ENCODE results near the gene PSMD5.

PSMD5 gene

GRCh38 chr9:120842685-120843485 is at the start of gene PSMD5:
Gene PSMD5 (minus strand): TSS chr9:120842922. CDS start chr9:120842909, 13 bp downstream.
- peak; percentile 88 to 96 for DNase-seq (ENCODE audit: low read depth in 2 of 2)

- DNase-seq (ENCODE audit: low read depth in 2 of 2), result no peak
Observed at GRCh38 chr9:120891884-120892747, 49.4 kb upstream of the PSMD5 start.

DNA sequence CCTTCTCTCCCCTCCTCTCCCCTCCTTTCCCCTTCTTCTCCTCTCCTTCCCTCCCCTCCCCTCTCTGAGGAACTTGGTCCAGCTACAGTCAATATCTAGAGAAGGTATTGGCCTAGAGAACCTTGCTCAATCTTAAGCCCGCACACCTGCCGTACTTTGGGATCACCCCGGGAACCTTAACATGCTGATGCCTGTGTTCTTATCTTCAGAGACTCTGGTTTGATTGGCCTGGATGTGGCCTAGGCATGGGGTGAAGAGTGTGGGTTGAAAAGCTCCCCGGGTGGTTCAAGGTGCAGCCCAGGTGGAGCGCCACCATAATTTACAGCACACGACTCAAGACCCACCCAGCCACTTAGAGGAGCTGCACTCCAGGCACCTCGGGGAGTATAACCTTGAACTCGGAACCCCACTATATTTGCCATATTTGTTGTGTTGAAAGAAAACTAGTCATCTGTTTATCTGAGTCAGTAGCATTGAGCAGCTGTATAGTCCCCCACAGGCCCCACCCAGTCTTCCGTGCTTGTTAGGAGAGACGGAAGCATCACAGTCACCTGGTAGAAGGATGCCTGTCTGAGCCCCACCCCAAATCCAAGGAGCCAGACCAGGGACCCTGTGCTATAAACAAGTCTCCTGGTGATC is 48.6 kb upstream of the PSMD5 start:
- peak in 1 of 2 experiments; percentile 62 for DNase-seq (ENCODE audit: low read depth in 2 of 2)

DNA sequence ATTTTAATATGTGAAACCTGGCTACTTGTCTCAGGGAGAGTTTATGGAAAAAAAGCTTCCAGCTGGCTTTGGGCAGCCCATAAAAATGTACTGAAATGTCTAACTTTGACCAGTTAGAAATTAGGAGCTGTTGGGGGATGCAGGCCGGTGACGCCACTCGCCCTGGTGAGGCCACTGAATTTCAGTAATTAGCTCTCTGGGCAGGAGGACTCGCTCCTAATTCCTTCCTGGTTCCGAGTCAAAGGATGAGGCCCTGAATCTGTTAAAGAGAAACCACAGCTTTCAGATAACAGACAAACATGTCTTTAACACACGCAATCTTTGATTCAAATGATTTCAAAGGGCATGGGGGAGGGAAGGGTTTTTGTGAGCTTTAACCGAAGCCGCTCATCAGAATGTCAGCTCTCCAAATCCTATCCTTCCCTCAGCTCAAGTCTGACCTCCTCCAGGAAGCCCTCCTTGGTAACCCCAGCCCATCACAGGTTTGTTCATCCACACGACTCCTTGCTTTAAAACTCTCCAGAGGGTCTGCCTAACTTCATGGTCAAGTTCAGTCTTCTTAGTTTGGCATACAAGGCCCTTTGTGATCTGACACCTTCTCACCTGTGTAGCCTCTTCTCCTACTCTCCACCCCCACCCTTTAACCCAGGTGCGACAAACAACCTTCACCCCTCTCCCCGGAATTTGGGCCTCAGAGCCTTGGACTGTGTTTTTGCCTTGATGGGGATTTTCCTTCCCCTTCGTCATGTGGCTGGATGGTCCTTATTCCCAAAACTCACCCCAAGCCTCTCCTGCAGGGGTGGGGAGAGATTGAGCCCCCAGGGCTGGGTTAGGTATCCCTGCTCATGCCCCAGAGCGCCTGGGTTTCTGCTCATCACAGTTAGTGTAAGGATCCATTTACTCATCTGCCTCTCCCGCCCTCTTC is 47.9 kb upstream of the PSMD5 start:
- no peak for DNase-seq (ENCODE audit: low read depth in 2 of 2)

DNA sequence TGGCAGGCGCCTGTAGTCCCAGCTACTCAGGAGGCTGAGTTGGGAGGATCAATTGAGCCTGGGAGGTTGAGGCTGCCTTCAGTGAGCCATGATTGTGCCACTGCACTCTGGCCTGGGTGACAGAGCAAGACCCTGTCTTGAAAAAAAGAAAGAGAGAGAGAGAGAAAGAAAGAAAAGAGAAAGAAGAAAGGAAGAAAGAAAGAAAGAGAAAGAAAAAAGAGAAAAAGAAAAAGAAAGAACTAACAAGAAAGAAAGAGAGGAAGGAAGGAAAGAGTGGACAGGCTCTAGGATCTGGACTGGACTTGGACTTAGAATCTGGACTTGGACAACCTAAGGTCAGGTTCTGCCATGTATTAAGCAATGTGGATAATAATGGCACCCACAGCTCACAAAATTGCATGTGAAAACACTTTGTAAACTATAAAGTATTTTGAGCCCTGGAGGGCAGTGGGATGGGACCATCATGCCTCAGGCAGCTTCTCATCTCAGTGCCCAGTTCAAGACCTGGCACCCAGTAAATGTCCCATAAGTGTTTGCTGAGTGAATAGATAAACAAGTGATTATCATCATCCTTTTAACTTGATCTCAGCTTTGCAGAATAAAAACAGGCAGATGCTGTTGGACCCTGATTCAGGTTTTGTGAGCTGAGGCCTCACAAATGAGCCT is 47.0 kb upstream of the PSMD5 start:
- no peak for DNase-seq (ENCODE audit: low read depth in 2 of 2)

DNA sequence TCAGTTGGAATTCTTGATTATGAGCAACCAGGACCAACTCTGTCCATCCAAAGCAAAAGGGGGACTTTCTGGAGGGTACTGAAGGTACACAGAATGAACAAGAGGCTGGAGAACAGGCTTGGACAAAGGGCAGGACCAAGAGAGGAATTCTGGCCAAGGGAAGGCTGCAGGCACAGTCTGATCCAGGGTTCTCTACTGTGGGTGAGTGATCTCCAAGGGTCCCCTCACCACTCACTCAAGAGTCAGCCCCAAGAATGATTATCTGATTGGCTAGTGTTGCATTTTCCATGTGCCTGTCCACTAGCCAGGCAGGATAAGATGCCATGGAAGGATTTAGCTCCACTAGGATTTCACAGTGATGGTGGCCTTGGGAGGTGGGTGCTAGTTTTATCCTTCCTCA is 45.9 kb upstream of the PSMD5 start:
- no peak for DNase-seq (ENCODE audit: low read depth in 2 of 2)

DNA sequence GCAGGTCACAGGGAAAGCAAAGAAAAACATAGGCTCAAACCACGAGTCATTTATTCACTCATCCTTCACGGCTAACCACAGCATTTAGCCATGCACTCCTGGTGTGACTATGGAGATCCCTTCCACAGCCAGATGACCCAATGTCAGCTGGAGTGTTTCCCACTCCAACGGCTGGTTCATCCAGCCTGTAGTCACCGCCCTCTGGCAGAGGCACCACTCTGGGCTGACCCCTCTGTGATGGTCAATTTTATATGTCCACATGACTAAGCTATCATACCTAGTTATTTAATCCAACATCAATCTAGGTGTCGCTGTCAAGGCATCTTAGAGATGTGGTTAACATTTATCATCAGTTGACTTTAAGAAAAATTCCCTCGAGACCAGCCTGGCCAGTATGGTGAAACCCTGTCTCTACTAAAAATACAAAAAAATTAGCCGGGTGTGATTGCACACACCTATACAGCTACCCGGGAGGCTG is 43.8 kb upstream of the PSMD5 start:
- DNase-seq (ENCODE audit: low read depth in 2 of 2), result no peak

DNA sequence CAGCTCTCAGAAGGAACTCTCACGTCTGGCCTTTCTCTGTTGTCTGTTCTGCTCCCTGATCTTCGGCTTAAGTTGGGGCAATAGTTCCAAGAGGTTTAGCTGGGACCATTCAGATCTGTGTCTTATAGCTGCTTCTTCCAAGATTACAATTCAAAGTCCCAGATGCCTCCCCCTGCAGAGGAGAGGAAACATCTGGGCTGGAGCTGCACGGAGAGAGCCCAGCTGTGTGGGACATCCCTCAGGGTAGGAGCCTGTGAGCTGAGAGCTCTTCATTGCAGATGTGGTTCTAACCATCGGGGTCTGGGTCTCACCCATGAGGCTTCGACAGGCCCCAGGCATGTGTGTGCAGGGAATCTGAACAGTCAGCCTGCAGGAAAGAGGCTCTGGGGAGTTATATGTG is 43.2 kb upstream of the PSMD5 start:
- DNase-seq (ENCODE audit: low read depth in 2 of 2), result no peak

DNA sequence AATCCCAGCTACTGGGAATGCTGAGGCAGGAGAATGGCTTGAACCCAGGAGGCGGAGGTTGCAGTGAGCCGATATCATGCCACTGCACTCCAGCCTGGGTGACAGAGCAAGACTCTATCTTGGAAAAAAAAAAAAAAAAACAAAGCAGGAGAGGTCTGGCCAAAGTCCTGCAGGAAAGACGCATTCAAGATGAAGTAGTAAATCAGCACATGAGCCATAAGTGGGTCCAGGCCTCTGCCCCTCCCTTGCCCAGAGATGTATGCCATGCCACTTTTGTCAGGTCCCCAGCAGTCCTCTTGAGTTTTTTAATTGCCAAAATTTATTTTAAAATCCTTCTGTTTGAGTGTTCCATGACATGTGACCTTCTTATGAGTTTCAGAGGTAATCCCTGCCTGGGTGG is 42.7 kb upstream of the PSMD5 start:
- DNase-seq (ENCODE audit: low read depth in 2 of 2), result no peak

GRCh38 chr9:120883608-120883996 is 40.9 kb upstream of the PSMD5 start:
- no peak for DNase-seq (ENCODE audit: low read depth in 2 of 2)

DNA sequence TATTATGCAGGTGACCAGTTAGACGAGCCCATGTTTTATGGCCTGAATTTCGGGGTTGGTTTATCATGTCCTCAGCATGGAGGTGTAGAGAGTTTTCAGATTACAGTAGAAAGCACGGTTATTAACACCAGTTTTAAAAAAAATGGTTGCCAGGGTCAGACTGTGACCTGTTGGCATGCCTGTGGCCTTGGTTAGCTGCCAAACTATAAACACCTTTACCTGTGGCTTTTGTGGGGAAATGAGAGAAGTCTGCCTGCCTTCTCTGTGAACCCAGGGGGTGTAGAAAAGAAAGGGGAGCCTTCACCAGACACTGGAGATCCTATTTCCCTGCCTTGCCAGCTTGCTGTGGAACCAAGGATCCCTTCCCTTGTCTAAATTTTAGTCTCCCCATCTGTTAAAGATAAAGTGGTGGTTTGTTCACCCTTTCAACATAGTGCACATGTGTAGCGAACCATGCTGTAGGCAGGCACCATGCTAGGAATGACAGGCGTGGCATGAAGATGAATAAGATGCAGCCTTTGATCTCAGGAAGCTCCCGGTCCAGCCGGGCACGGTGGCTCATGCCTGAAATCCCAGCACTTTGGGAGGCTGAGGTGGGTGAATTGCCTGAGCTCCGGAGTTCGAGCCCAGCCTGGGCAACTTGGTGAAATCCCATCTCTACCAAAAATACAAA is 40.3 kb upstream of the PSMD5 start:
- no peak for DNase-seq (ENCODE audit: low read depth in 2 of 2)

DNA sequence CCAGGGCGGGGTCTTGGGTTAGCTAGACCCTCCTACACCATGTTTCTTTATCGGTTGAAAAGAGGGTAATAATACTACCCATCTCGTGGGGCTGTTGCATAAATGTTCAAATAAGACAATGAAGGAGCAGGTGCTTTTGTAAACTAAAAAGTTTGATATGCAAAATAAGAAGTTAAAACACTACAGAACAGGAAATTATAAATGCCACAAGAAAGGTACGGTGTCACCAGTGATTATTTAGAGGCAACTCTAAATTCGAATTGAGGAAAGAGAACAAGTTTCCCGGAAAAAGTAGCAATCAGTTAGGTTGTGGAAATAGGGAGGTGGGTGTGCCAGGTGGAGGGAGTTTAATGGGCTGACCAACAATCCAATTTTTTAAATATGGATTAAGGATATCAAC is 36.7 kb upstream of the PSMD5 start:
- no peak for DNase-seq (ENCODE audit: low read depth in 2 of 2)

- no peak for DNase-seq (ENCODE audit: low read depth in 2 of 2)
Observed at GRCh38 chr9:120878188-120879130, 35.7 kb upstream of the PSMD5 start.

- DNase-seq (ENCODE audit: low read depth in 2 of 2), result peak in 1 of 2 experiments; percentile 75
Observed at GRCh38 chr9:120877276-120878034, 34.7 kb upstream of the PSMD5 start.

- DNase-seq (ENCODE audit: low read depth in 2 of 2), result no peak
Observed at GRCh38 chr9:120876842-120877240, 34.1 kb upstream of the PSMD5 start, which contains the start of gene PHF19. Gene PHF19 (minus strand): TSS chr9:120877188. CDS start chr9:120874741, 2,447 bp downstream.

- DNase-seq (ENCODE audit: low read depth in 2 of 2), result peak; percentile 76 to 89
Observed at GRCh38 chr9:120875954-120876841, 33.5 kb upstream of the PSMD5 start.

DNA sequence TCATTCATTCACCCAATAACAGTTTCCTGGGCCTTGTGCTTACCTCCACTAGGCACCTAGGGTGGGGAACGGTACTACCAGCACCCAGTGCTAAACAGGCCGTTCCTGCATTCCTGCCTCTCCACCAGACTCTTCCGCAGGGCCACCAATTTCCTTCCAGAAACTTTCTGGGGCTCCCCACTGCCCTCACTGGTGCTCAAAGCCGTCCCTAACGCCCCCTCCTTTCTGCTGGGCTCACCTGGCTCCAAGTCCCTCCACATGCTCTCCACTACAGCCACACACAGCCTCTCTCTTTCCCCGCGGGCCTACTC is 32.9 kb upstream of the PSMD5 start:
- DNase-seq (ENCODE audit: low read depth in 2 of 2), result no peak

Measured in stimulated activated CD4-positive, alpha-beta T cell treated with anti-CD3 and anti-CD28 coated beads, Interleukin-12 subunit alpha, Interleukin-12 subunit beta, amount 100 ng/mL, for 24 hours (primary cell).